Stimulated activated CD4-positive, alpha-beta T cell treated with anti-CD3 and anti-CD28 coated beads, Interleukin-4, amount 100 ng/mL, for 24 hours (primary cell): ENCODE data around the gene SLC16A1.
"Not testable (repeated sequence)": the region's sequence is repeated elsewhere in the genome, so short reads cannot be mapped to it uniquely, and the experiment has no call there.

ENCODE experiments used
- DNase-seq: peaks from one replicate; pipeline ENCODE4 v3.0.0-alpha.2; 2020

The SLC16A1 gene

DNA sequence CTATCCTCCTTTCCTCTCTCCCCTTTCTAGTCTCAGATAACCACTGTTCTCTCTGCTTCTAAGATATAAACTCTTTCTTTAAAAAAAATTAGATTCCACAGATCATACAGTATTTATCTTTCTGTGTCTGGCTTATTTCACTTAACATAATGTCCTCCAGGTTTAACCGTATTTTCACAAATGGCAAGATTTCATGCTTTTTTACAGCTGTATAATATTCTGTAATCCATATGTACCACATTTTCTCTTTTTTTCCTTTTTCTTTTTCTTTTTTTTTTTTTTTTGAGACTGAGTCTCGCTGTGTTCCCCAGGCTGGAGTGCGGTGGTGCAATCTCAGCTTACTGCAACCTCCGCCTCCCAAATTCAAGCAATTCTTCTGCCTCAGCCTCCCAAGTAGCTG lies 5.1 kb upstream of the SLC16A1 start:
- no peak for DNase-seq

DNA sequence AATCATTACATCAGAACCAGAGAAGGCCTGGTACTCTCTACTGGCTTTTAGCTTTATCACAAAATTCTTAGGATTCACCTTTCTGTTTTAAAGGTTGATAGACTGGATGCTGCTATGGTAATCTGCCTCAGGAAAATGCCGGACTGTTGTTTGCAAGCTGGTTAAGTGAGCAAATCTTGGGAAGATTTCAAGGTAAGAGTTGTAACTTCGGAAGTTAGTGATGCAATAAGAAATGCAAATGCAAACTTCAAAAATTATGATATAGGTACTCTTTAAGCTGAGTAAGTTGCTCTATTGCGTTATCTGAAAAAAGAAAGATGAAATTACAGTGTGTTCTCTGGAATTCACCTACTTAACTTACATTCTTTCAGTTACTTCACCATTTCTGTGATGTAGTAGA lies 4.4 kb upstream of the SLC16A1 start:
- no peak for DNase-seq

DNA sequence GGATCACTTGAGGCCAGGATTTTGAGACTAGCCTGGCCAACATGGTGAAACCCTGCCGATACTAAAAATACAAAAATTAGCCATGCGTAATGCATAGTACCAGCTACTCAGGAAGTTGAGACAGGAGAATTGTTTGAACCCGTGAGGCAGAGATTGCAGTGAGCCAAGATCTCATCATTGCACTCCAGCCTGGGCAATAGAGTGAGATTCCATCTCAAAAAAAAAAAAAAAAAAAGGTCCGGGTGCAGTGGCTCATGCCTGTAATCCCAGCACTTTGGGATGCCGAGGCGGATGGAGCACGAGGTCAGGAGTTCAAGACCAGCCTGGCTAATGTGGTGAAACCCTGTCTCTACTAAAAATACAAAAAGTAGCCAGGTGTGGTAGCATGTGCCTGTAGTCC lies 2.2 kb upstream of the SLC16A1 start:
- DNase-seq, result not testable (repeated sequence)

GRCh38 chr1:112957133-112957812 lies 1.3 kb upstream of the SLC16A1 start:
- peak; percentile 47 for DNase-seq

- DNase-seq, result peak; percentile 40
Observed at GRCh38 chr1:112956544-112957132, 642 bp upstream of the SLC16A1 start.

DNA sequence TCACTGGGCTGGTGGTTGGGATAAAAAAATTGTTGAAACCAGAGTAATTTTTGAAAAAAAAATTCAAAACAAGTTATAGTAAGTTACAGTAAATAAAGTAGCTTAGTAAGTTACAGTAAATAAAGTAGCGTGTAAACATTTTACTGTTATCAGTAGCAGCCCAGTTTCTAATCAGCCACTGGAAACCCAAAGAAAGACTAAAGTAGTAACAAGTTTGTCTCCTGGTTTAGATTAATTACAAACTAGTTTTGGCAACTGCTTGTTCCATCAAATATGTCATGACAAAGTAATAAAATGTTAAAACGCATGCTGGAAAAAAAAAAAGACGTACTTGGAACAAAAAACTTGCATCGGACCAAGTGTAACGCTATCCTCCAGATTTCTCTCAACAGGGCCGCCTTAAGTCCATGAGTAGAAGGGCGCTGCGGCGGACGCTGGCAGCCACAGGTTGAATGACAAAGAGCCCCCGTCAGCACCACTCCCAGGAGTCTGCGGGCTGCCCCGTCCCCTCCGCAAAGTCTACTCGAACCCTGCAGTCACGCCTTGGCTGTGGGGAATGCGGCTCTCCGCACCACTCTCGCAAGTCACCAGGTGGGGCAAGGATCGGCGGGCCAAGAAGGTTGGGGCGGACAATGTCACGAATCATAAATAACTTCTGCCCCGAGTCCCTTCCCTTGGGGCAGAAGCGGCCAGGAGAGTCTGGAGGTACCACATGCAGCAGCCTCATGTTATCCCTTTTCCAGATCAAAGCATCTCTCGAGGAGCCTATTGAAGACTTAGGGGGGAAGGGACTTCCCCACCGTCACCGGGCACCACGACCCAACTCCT lies 837 bp downstream of the SLC16A1 start:
- DNase-seq, result peak; percentile 67

- DNase-seq, result no peak
Observed at GRCh38 chr1:112954017-112954650, 1.9 kb downstream of the SLC16A1 start.

GRCh38 chr1:112950426-112950825 lies 5.6 kb downstream of the SLC16A1 start:
- no peak for DNase-seq

DNA sequence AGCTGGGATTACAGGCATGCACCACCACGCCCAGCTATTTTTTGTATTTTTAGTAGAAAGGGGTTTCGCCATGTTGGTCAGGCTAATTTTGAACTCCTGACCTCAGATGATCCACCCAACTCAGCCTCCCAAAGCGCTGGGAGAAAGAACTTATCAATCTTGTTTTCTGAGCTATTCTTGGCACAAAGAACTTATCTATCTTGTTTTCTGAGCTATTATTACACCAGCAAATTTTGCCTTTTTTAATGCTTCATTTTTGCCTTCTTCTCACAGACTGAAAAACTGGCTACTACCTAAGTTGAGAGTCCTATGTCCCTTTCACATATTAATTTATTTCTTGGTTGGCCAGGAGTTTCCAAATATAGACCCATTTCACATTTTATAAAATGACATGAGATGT lies 9.3 kb downstream of the SLC16A1 start:
- no peak for DNase-seq

- no peak for DNase-seq
Observed at GRCh38 chr1:112939810-112940209, 16.2 kb downstream of the SLC16A1 start.

DNA sequence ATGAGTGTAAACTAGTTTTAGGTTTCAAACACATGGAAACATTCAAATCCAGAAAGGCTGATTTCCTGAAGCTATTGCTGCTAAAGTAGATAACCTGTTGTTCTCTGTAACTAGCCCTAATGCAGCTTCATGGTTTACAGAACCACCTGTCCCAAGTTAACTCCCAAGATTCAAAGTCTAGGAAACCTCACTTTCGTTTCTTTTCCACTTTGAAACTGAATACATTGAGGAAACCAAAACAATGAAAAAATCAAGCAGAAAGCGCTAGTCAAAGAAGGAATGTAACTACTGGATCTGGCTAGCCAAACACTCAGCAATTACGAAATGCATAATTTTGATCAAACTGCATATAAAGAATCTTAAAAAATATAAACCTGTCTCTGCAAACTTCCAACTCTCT lies 17.8 kb downstream of the SLC16A1 start:
- no peak for DNase-seq

DNA sequence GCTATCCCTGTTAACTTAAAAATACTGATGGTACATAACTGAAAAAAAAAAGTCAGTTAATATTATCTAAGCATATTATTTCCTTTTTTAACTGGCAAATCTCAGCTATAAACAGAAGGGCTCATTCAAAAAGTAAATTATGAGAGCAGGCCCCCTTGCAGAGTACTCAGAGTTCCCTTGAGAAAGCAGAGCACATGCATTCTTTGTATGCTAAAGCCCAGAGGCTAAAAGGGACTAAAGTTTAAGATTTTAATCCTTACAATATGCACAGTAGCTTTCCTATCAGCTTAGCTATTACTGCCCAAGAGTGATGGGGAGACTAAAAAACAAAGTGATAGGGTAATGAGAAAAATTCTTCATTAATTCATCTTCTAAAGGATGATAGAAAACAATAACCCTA lies 18.5 kb downstream of the SLC16A1 start:
- DNase-seq, result no peak

- DNase-seq, result no peak
Observed at GRCh38 chr1:112937070-112937469, 18.9 kb downstream of the SLC16A1 start.

DNA sequence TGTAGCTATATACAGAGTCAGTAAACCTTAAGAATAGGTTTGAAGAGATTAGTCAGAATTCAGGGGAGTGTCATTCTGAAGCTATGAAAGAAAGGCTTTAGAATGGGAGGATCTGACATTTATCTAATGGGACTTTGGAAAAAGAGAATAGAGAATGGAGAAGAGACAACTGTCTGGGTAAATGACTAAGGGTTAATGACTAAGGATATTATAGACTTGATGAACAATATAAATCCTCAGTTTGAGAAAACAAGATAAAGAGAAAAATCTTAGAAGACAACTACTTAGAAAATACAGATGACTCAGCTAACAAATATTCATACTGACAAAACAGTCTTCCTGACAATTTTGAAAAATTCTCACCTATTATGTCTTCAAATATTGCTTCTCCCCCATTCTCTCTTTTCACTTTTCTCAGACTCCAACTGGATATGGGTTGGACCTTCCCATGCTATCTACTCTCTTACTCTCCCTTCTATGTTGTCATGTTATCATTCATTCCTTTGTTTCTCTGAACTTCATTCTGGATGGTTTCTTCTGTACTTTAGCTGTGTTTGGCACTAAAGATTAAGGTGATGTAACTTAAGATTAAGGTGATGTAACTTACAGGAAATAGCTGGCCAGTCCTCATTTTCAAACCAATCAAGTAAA lies 20.4 kb downstream of the SLC16A1 start:
- DNase-seq, result no peak

- DNase-seq, result no peak
Observed at GRCh38 chr1:112934577-112934976, 21.4 kb downstream of the SLC16A1 start.

DNA sequence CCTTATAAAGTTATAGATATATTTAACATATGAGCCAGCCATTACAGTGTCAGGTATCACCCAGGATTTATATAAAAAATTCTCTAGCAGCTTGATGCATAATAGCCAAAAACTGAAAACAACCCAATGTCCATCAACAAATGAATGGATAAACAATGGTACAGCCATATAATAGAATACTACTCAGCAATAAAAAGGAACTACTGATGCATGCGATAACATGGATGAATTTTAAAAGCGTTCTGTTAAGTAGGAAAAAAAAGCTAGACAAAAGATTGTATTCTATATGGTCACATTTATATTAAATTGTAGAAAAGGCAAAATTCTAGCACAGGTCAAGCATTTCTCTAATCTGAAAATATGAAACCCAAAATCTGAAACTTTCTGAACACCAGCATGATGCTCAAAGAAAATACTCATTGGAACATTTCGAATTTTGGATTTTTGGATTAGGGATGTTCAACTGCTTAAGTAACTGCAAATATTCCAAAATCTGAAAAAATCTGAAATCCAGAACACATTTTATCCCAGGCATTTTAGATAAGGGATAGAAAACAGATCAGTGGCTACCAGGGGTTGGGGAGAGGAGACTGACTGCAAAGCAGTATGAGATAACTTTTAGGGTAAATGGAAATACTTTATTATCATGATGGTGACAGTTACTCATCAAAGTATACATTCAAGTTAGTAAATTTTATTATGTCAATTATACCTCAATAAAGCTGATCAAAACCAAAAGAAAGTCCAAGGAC lies 22.0 kb downstream of the SLC16A1 start:
- DNase-seq, result no peak

DNA sequence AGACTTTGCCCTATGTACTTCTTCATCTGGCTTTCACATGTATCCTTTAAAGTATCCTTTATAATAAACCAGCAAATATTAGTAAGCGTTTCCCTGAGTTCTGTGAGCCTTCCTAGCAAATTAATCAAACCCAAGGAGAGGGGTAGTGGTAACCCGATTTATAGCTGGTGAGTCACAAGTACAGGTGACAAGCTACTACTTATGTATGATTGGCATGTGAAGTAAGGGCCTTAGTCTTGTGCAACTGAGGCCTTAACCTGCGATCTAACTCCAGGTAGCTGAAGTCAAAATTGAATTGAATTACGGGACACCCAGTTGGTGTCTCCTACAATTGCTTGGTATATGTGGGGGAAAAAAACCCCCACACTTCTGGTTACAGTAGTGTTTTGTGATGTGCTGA lies 26.0 kb downstream of the SLC16A1 start:
- DNase-seq, result no peak

DNA sequence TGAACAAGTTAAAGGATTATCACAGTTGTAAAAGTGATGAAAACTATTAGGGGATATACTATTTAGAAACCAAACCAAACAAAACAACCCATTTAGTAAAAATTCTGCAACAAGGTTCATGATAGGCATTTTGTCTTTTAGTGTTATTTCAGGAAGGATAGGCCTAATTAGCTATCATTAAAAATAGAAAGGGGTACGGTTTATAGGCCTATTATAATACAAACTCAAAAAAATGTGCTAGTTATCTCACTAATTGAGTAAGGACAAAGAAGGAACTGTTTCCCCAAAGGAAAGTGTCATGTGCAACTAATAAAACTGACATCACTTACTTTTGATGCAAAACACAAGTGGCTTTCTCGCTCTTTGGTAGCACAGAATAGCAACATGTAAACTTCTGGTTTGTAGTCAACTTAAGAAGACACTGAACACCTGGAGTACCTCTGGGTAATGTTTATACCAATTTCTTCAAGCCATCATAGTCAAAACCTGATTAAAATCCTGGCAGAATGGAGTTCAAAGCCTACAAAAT lies 28.5 kb downstream of the SLC16A1 start:
- no peak for DNase-seq

- no peak for DNase-seq
Observed at GRCh38 chr1:112926858-112927257, 29.1 kb downstream of the SLC16A1 start.

- no peak for DNase-seq
Observed at GRCh38 chr1:112925015-112925414, 31.0 kb downstream of the SLC16A1 start.

DNA sequence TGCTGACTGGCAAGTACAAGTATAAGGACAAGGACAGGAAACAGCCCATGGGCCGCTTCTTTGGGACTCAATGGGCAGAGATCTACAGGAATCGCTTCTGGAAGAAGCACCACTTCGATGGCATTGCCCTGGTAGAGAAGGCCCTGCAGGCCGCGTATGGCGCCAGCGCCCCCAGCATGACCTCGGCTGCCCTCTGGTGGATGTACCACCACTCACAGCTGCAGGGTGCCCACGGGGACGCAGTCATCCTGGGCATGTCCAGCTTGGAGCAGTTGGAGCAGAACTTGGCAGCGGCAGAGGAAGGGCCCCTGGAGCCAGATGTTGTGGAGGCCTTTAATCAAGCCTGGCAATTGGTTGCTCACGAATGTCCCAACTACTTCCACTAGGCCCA lies 32.0 kb downstream of the SLC16A1 start:
- DNase-seq, result no peak
